Measurements from ENCODE around the gene ARHGEF10L.

The ARHGEF10L gene

DNA sequence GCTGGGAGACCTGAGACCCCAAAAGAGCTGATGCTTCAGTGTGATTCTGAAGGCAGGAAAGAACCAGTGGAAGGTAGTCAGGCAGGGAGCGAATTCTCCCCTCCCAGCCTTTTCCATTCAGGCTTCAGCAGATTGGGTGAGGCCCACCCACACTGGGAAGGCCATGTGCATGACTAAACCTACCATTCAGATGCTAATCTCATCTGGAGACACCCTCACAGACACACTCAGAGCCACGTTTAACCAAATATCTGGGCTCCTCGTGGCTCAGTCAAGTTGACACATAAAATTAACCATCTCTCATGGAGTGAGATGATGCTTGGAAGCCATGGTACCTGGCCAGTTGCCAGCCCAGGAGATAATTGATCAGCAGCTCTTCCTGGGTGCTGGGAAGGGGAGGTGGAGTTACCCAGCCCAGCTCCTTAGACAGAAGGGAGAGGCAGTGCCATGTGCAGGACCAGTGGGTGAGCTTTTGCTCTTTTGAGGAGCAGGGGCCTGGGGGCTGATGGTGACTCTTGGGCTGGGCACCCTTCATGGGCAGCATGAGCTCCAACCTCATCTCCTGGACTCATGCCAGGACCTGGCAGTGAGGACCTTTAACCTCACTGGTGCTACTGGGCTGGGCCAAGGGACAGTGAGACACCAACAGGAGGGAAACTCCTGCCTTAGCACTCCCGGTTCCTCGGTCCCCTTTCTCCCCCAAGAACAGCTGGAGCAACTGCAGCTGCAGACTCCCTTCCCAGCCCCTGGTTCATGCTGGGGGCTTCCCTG, 126.6 kb downstream of the ARHGEF10L start:
- FAIRE-seq (no peak), DNase-seq (ENCODE audit: insufficient read length, low spot score) (no peak)
- TF ChIP-seq TAF1 (IDR thresholded peaks at IDR 0.05; ENCODE audit: low read depth, low read length), result no peak

GRCh38 chr1:17667641-17668040, 128.1 kb downstream of the ARHGEF10L start:
- TF ChIP-seq SPI1 (IDR thresholded peaks at IDR 0.05; ENCODE audit: low read depth, low read length) (no peak), TAF1 (IDR thresholded peaks at IDR 0.05; ENCODE audit: low read depth, low read length) (no peak), POLR2AphosphoS5 (IDR thresholded peaks at IDR 0.05; ENCODE audit: low read depth, low read length) (no peak), PAX5 (IDR thresholded peaks at IDR 0.05; ENCODE audit: insufficient read depth, low read length, severe bottlenecking) (no peak), POU2F2 (IDR thresholded peaks at IDR 0.05; ENCODE audit: low read depth, low read length) (no peak), POLR2A (IDR thresholded peaks at IDR 0.05; ENCODE audit: low read depth, low read length) (no peak)
- DNase-seq (ENCODE audit: insufficient read length, low spot score) (no peak), FAIRE-seq (no peak)

DNA sequence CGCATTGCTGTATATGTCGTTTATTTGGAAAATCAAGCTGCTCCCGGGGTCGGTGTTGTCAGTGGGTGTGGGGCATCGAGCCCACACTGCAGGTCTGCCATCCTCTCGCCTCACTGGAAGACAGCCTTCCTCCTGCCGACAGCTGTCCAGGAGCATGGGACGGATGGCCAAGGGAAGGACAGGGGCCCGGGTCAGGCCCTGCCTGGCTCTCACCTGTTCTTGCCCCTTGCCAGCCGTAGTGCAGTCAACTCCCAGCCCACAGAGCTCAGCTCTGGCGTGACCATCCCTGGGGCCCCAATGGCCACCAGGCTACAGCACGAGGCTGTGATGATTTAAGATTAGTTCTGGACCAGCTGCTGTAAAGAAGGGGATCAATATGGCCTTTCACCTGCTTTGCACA, 128.7 kb downstream of the ARHGEF10L start:
- DNase-seq (ENCODE audit: insufficient read length, low spot score) (no peak), FAIRE-seq (no peak)
- no peak for TF ChIP-seq SPI1 (IDR thresholded peaks at IDR 0.05; ENCODE audit: low read depth, low read length)
- no peak for TF ChIP-seq TAF1 (IDR thresholded peaks at IDR 0.05; ENCODE audit: low read depth, low read length)
- no peak for TF ChIP-seq PAX5 (IDR thresholded peaks at IDR 0.05; ENCODE audit: insufficient read depth, low read length, severe bottlenecking)
- TF ChIP-seq POLR2A (IDR thresholded peaks at IDR 0.05; ENCODE audit: low read depth, low read length), result no peak
- TF ChIP-seq POU2F2 (IDR thresholded peaks at IDR 0.05; ENCODE audit: low read depth, low read length), result no peak
- no peak for TF ChIP-seq POLR2AphosphoS5 (IDR thresholded peaks at IDR 0.05; ENCODE audit: low read depth, low read length)

GRCh38 chr1:17668624-17669175, 129.2 kb downstream of the ARHGEF10L start:
- no peak for TF ChIP-seq POU2F2 (IDR thresholded peaks at IDR 0.05; ENCODE audit: low read depth, low read length)
- TF ChIP-seq TAF1 (IDR thresholded peaks at IDR 0.05; ENCODE audit: low read depth, low read length), result no peak
- TF ChIP-seq PAX5 (IDR thresholded peaks at IDR 0.05; ENCODE audit: insufficient read depth, low read length, severe bottlenecking), result no peak
- no peak for TF ChIP-seq SPI1 (IDR thresholded peaks at IDR 0.05; ENCODE audit: low read depth, low read length)
- TF ChIP-seq POLR2AphosphoS5 (IDR thresholded peaks at IDR 0.05; ENCODE audit: low read depth, low read length), result no peak
- no peak for TF ChIP-seq POLR2A (IDR thresholded peaks at IDR 0.05; ENCODE audit: low read depth, low read length)
- no peak for DNase-seq (ENCODE audit: insufficient read length, low spot score)
- no peak for FAIRE-seq

DNA sequence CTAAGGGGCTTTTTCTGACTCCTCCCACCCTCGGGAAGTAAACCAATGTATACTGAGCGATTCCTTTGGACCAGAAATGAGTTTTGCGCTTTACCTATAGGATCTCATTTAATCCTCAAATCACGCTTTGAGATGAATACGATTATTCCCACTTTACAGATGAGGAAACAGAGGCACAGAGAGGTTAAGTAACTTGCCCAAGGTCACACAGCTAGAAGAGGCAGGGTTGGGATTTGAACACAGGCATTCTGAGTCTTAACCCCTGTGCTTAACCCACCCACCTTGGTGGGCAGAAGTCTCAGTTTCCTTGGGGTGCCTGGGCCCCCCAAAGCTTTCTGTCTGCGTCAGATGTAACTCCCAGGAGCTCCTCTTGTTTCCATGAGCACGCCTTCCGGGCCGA, 129.8 kb downstream of the ARHGEF10L start:
- FAIRE-seq (no peak), DNase-seq (ENCODE audit: insufficient read length, low spot score) (no peak)
- TF ChIP-seq TAF1 (IDR thresholded peaks at IDR 0.05; ENCODE audit: low read depth, low read length), result no peak
- no peak for TF ChIP-seq PAX5 (IDR thresholded peaks at IDR 0.05; ENCODE audit: insufficient read depth, low read length, severe bottlenecking)
- no peak for TF ChIP-seq POLR2A (IDR thresholded peaks at IDR 0.05; ENCODE audit: low read depth, low read length)
- no peak for TF ChIP-seq POLR2AphosphoS5 (IDR thresholded peaks at IDR 0.05; ENCODE audit: low read depth, low read length)
- TF ChIP-seq SPI1 (IDR thresholded peaks at IDR 0.05; ENCODE audit: low read depth, low read length), result no peak
- TF ChIP-seq POU2F2 (IDR thresholded peaks at IDR 0.05; ENCODE audit: low read depth, low read length), result no peak

- no peak for DNase-seq (ENCODE audit: insufficient read length, low spot score)
- no peak for FAIRE-seq
- no peak for TF ChIP-seq POLR2AphosphoS5 (IDR thresholded peaks at IDR 0.05; ENCODE audit: low read depth, low read length)
- TF ChIP-seq TAF1 (IDR thresholded peaks at IDR 0.05; ENCODE audit: low read depth, low read length), result no peak
- no peak for TF ChIP-seq SPI1 (IDR thresholded peaks at IDR 0.05; ENCODE audit: low read depth, low read length)
- TF ChIP-seq PAX5 (IDR thresholded peaks at IDR 0.05; ENCODE audit: insufficient read depth, low read length, severe bottlenecking), result no peak
- TF ChIP-seq POLR2A (IDR thresholded peaks at IDR 0.05; ENCODE audit: low read depth, low read length), result no peak
- no peak for TF ChIP-seq POU2F2 (IDR thresholded peaks at IDR 0.05; ENCODE audit: low read depth, low read length)
Measured at GRCh38 chr1:17669866-17670451, 130.5 kb downstream of the ARHGEF10L start.

GRCh38 chr1:17670587-17671313, 131.3 kb downstream of the ARHGEF10L start:
- DNase-seq (ENCODE audit: insufficient read length, low spot score), result no peak
- TF ChIP-seq POLR2A (IDR thresholded peaks at IDR 0.05; ENCODE audit: low read depth, low read length), result no peak
- FAIRE-seq, result no peak

- TF ChIP-seq TAF1 (IDR thresholded peaks at IDR 0.05; ENCODE audit: low read depth, low read length) (no peak), SPI1 (IDR thresholded peaks at IDR 0.05; ENCODE audit: low read depth, low read length) (no peak), POLR2AphosphoS5 (IDR thresholded peaks at IDR 0.05; ENCODE audit: low read depth, low read length) (no peak), PAX5 (IDR thresholded peaks at IDR 0.05; ENCODE audit: insufficient read depth, low read length, severe bottlenecking) (no peak), POU2F2 (IDR thresholded peaks at IDR 0.05; ENCODE audit: low read depth, low read length) (no peak), POLR2A (IDR thresholded peaks at IDR 0.05; ENCODE audit: low read depth, low read length) (no peak)
- FAIRE-seq (no peak), DNase-seq (ENCODE audit: insufficient read length, low spot score) (no peak)
Measured at GRCh38 chr1:17671314-17671705, 131.8 kb downstream of the ARHGEF10L start.

- no peak for TF ChIP-seq TAF1 (IDR thresholded peaks at IDR 0.05; ENCODE audit: low read depth, low read length)
- DNase-seq (ENCODE audit: insufficient read length, low spot score) (no peak), FAIRE-seq (no peak)
Measured at GRCh38 chr1:17671741-17672140, 132.2 kb downstream of the ARHGEF10L start.

DNA sequence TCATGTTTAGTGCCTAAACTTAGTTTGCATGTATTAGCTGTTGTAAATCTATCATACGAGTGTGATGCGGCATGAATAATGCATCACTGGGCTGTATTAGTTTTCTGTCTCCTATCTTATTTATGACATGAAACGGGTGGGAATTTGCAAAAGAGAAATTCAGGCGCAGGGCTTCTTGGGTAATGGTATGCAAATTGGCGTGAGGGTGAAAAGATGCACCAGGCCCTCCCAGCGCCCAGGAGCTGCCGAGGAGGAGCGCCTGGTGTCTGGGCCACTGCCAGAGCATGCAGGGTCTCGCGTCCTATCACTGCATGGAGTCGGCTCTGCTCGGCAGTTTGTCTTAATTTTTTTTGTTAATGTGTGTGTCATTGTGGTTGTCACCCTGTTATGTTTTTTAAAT, 132.7 kb downstream of the ARHGEF10L start:
- TF ChIP-seq PAX5 (IDR thresholded peaks at IDR 0.05; ENCODE audit: insufficient read depth, low read length, severe bottlenecking), result no peak
- no peak for TF ChIP-seq SPI1 (IDR thresholded peaks at IDR 0.05; ENCODE audit: low read depth, low read length)
- TF ChIP-seq POLR2AphosphoS5 (IDR thresholded peaks at IDR 0.05; ENCODE audit: low read depth, low read length), result no peak
- TF ChIP-seq TAF1 (IDR thresholded peaks at IDR 0.05; ENCODE audit: low read depth, low read length), result no peak
- TF ChIP-seq POU2F2 (IDR thresholded peaks at IDR 0.05; ENCODE audit: low read depth, low read length), result no peak
- TF ChIP-seq POLR2A (IDR thresholded peaks at IDR 0.05; ENCODE audit: low read depth, low read length), result no peak
- DNase-seq (ENCODE audit: insufficient read length, low spot score) (no peak), FAIRE-seq (no peak)
